DND-41 (cell line): ENCODE measurements around the gene SH3BP5.

ENCODE experiments used
- ATAC-seq: fragments of 200-7000 bp; cut with Tn5 transposase; 3 replicates; pipeline ENCODE4 v1.9.1; 2021; ENCODE audit warnings: low read depth; ENCODE audit not compliant: insufficient read depth
- DNase-seq: peaks from one replicate; pipeline ENCODE4 v3.0.0-alpha.2; 2020
- H2AFZ ChIP-seq: 2 replicates; pipeline ENCODE4 v1.6.0; 2012; ENCODE audit warnings: low read depth, low read length
- H3K27ac ChIP-seq: 2 replicates; pipeline ENCODE4 v1.5.1; 2012; ENCODE audit warnings: low read length, inconsistent platforms
- H3K27me3 ChIP-seq: fragments of 200-600 bp; sonication (generic); 2 replicates; pipeline ENCODE4 v1.6.0; 2012; ENCODE audit warnings: low read length, mild to moderate bottlenecking, inconsistent platforms; ENCODE audit not compliant: insufficient read depth, poor library complexity
- H3K36me3 ChIP-seq: 2 replicates; pipeline ENCODE4 v1.5.1; 2012; ENCODE audit warnings: low read length, inconsistent platforms; ENCODE audit not compliant: insufficient read depth
- H3K4me1 ChIP-seq: 2 replicates; pipeline ENCODE4 v1.5.1; 2012; ENCODE audit warnings: mild to moderate bottlenecking, low read length; ENCODE audit not compliant: insufficient read depth
- H3K4me2 ChIP-seq: 2 replicates; pipeline ENCODE4 v1.6.0; 2012; ENCODE audit warnings: mild to moderate bottlenecking, moderate library complexity, low read length, inconsistent platforms; ENCODE audit not compliant: insufficient read depth
- H3K4me3 ChIP-seq, 2 experiments: fragments of 200-600 bp in 1 of 2; shearing (Covaris generic) in 1 of 2; 2 replicates each; pipeline ENCODE4 v1.5.1; 2012 to 2016; ENCODE audit warnings: inconsistent platforms in 2 of 2, low read length in 2 of 2, mild to moderate bottlenecking in 2 of 2, low read depth in 1 of 2, moderate library complexity in 1 of 2
- H3K79me2 ChIP-seq: 2 replicates; pipeline ENCODE4 v1.6.0; 2012; ENCODE audit warnings: low read length, inconsistent platforms; ENCODE audit not compliant: insufficient read depth
- H3K9ac ChIP-seq: 2 replicates; pipeline ENCODE4 v1.6.0; 2012; ENCODE audit warnings: low read depth, mild to moderate bottlenecking, inconsistent platforms, low read length, moderate library complexity
- H3K9me3 ChIP-seq: 2 replicates; pipeline ENCODE4 v1.5.1; 2012; ENCODE audit warnings: low read length, moderate library complexity, mild to moderate bottlenecking, inconsistent platforms; ENCODE audit not compliant: insufficient read depth, severe bottlenecking
- H4K20me1 ChIP-seq: 2 replicates; pipeline ENCODE4 v1.6.0; 2012; ENCODE audit warnings: low read length; ENCODE audit not compliant: insufficient read depth
- EZH2 ChIP-seq: IDR thresholded peaks from 3 replicates; pipeline ENCODE4 v1.6.1; 2012; ENCODE audit warnings: borderline replicate concordance, low read depth, mild to moderate bottlenecking, moderate library complexity, low read length, inconsistent platforms; ENCODE audit not compliant: severe bottlenecking
- TF ChIP-seq, protein P1 (sequence below): IDR thresholded peaks from 2 replicates; pipeline ENCODE4 v1.5.1; 2012; ENCODE audit warnings: borderline replicate concordance, low read length, moderate library complexity, mild to moderate bottlenecking; ENCODE audit not compliant: poor library complexity, severe bottlenecking; ENCODE audit errors: extremely low read depth

SH3BP5 gene

GRCh38 chr3:15326673-15327072, 5.7 kb downstream of the SH3BP5 start:
- Histone ChIP-seq H3K4me2 (no peak overlapping the region), H4K20me1 (peaks cover 3% of the 10 kb centered on the region; the same call in 1 of the 2 replicates), H3K27ac (peak overlapping the region; percentile 37), H3K9ac (no peak overlapping the region), H3K4me3 (no peak overlapping the region), H3K4me1 (peaks cover 75% of the 10 kb centered on the region), H2AFZ (no peak overlapping the region), H3K36me3 (peaks cover 31% of the 10 kb centered on the region), H3K79me2 (peaks cover 72% of the 10 kb centered on the region), H3K27me3 (peaks cover 5% of the 10 kb centered on the region), H3K9me3 (no peaks in the 10 kb centered on the region)
- ATAC-seq, result no peak
- no peak for DNase-seq
- TF ChIP-seq, protein P1, sequence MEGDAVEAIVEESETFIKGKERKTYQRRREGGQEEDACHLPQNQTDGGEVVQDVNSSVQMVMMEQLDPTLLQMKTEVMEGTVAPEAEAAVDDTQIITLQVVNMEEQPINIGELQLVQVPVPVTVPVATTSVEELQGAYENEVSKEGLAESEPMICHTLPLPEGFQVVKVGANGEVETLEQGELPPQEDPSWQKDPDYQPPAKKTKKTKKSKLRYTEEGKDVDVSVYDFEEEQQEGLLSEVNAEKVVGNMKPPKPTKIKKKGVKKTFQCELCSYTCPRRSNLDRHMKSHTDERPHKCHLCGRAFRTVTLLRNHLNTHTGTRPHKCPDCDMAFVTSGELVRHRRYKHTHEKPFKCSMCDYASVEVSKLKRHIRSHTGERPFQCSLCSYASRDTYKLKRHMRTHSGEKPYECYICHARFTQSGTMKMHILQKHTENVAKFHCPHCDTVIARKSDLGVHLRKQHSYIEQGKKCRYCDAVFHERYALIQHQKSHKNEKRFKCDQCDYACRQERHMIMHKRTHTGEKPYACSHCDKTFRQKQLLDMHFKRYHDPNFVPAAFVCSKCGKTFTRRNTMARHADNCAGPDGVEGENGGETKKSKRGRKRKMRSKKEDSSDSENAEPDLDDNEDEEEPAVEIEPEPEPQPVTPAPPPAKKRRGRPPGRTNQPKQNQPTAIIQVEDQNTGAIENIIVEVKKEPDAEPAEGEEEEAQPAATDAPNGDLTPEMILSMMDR, result no peak
- TF ChIP-seq EZH2, result no peak

DNA sequence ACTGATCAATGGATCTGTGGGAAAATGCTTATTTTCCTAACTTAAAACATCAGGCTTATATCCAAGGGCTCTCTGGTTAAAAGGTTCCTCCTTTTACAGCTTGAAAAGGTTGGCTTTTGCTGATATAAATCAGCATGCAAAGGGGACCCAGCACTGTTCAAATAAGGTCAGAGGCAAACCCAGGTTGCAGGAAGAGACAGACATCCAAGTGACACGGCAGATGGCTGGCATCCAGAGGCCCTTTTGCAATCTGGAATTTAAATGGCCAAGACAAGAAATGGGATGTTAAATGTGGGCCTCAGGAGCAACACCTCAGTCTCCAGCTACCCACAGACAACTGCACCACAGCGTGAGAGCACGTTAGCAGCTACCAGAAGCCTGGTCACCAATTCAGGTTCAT, 6.3 kb downstream of the SH3BP5 start:
- Histone ChIP-seq H3K27ac (peak overlapping the region; percentile 24; the same call in 1 of the 2 replicates), H3K4me1 (peaks cover 68% of the 10 kb centered on the region), H2AFZ (no peak overlapping the region), H3K9ac (no peak overlapping the region), H3K79me2 (peaks cover 72% of the 10 kb centered on the region), H3K4me2 (no peak overlapping the region), H3K9me3 (no peaks in the 10 kb centered on the region), H3K4me3 (no peak overlapping the region), H4K20me1 (peaks cover 3% of the 10 kb centered on the region; the same call in 1 of the 2 replicates), H3K27me3 (no peaks in the 10 kb centered on the region), H3K36me3 (peaks cover 31% of the 10 kb centered on the region)
- TF ChIP-seq, protein P1, result no peak
- TF ChIP-seq EZH2, result no peak
- DNase-seq (no peak), ATAC-seq (no peak)

- Histone ChIP-seq H3K36me3 (peaks cover 29% of the 10 kb centered on the region), H3K27ac (no peak overlapping the region)
- ATAC-seq, result no peak
These were observed 7.2 kb downstream of the SH3BP5 start for GRCh38 chr3:15325228-15325627.

More at GRCh38 chr3:15325228-15325627, 7.2 kb downstream of the SH3BP5 start:
- DNase-seq, result no peak
- H3K4me2 ChIP-seq, result no peak overlapping the region
- TF ChIP-seq, protein P1, result no peak
- TF ChIP-seq EZH2, result no peak
- no peaks in the 10 kb centered on the region for H3K9me3 ChIP-seq
- H3K4me1 ChIP-seq, result peaks cover 60% of the 10 kb centered on the region
- no peaks in the 10 kb centered on the region for H3K27me3 ChIP-seq
- H3K9ac ChIP-seq, result no peak overlapping the region
- peaks cover 70% of the 10 kb centered on the region for H3K79me2 ChIP-seq
- no peak overlapping the region for H3K4me3 ChIP-seq
- no peak overlapping the region for H2AFZ ChIP-seq
- peaks cover 3% of the 10 kb centered on the region; the same call in 1 of the 2 replicates for H4K20me1 ChIP-seq
